ENCODE data around the gene ECE1. TPM values are rescaled to one million over a fixed set of nuclear protein-coding genes. Genes with fewer than 3 reads are reported as not detected.

ECE1 gene
- total and polyA plus RNA-seq, 2 of the 8 experiments (the other 6 are each of a cell fraction or from before 2014, with no cell fraction given) = 21.4 to 36.8 TPM

- H3K9ac ChIP-seq (replicated peaks in 1 of 4; ENCODE audit: extremely low read depth in 1 of 4, low read depth in 3 of 4, low read length in 3 of 4) = peak overlapping the region in 3 of 4 experiments; percentile 18 to 69 (median 53); a peak in 2 of 7 replicates
- no peak overlapping the region for H4K91ac ChIP-seq (replicated peaks; ENCODE audit: insufficient read length, low read length)
- no peak overlapping the region for H3K18ac ChIP-seq (ENCODE audit: extremely low read depth, low read length)
- H3K27ac ChIP-seq (ENCODE audit: low read depth, low read length) = no peak overlapping the region
- H3K4me1 ChIP-seq (replicated peaks in 1 of 4; ENCODE audit: control insufficient read depth in 3 of 4, insufficient read depth in 4 of 4, low read length in 3 of 4) = peaks cover 0 to 1% (median 0%) of the 10 kb centered on the region in 4 experiments; a peak in 3 of 7 replicates
- WGBS, 2 experiments (ENCODE audit: extremely low coverage in 1 of 2, insufficient coverage in 1 of 2, insufficient read length in 1 of 2, insufficient replicate concordance in 2 of 2, low coverage in 1 of 2, low lambda C conversion rate in 2 of 2, missing lambda C conversion rate in 1 of 2) = 62% methylated on average over 12 of the region's 12 CpGs; no CpG with 5 or more reads in 1 of the 2 experiments
- H3K36me3 ChIP-seq (ENCODE audit: control insufficient read depth in 2 of 4, insufficient read depth in 4 of 4, low read length in 3 of 4) = peaks cover 0 to 14% (median 2%) of the 10 kb centered on the region in 4 experiments; a peak in 3 of 8 replicates
- H2BK15ac ChIP-seq (ENCODE audit: low read length) = no peak overlapping the region
- H3K23ac ChIP-seq (ENCODE audit: insufficient read length) = no peak overlapping the region
- CTCF ChIA-PET (ENCODE audit: partially characterized antibody) = interaction anchor here (0.7 kb wide), 1 partner anchor 80 kb away, joined by 3 read pairs; no protein-coding TSS in a partner anchor
- no peak overlapping the region for H4K5ac ChIP-seq (ENCODE audit: insufficient read length, low read depth, low read length)
- H3K27me3 ChIP-seq (replicated peaks in 1 of 4; ENCODE audit: control insufficient read depth in 3 of 4, extremely low read depth in 1 of 4, insufficient read depth in 3 of 4, low read length in 3 of 4) = peaks cover 0 to 9% (median 3%) of the 10 kb centered on the region in 4 experiments; a peak in 3 of 7 replicates
- H3K23me2 ChIP-seq (ENCODE audit: low read depth, low read length) = peaks cover 6% of the 10 kb centered on the region
- no peak overlapping the region for H3K14ac ChIP-seq (ENCODE audit: insufficient read length)
- H3K56ac ChIP-seq (replicated peaks; ENCODE audit: insufficient read length, low read depth, low read length) = no peak overlapping the region
- H3K4ac ChIP-seq (replicated peaks; ENCODE audit: insufficient read length, low read depth, low read length) = no peak overlapping the region
- H2BK12ac ChIP-seq (ENCODE audit: low read depth, low read length) = no peak overlapping the region
- no peaks in the 10 kb centered on the region for H3K79me1 ChIP-seq (ENCODE audit: low read depth, low read length)
- H3K79me2 ChIP-seq (ENCODE audit: control insufficient read depth in 1 of 2, insufficient read depth in 2 of 2, low read length in 2 of 2) = peaks cover 7 to 61% of the 10 kb centered on the region in 2 experiments
- H2AK5ac ChIP-seq (ENCODE audit: low read depth, low read length) = no peak overlapping the region
- no peak overlapping the region for H4K8ac ChIP-seq (ENCODE audit: extremely low read depth, insufficient read depth, low read length)
- H3K4me3 ChIP-seq (ENCODE audit: extremely low read depth in 1 of 4, insufficient read depth in 2 of 4, low read depth in 3 of 4, low read length in 4 of 4) = peak overlapping the region; percentile 69 to 100 (median 86)
- POLR2A ChIA-PET (ENCODE audit: partially characterized antibody) = interaction anchor here (0.9 to 2.4 kb wide), 4 partner anchors 9 to 91 kb away, joined by 3 to 7 read pairs (median 4); no protein-coding TSS in a partner anchor
- H2AFZ ChIP-seq (ENCODE audit: low read length) = no peak overlapping the region
- no peak overlapping the region for H2BK120ac ChIP-seq (replicated peaks; ENCODE audit: low read depth, low read length)
- H3K4me2 ChIP-seq (ENCODE audit: insufficient read depth in 1 of 2, low read depth in 2 of 2, low read length in 2 of 2) = peak overlapping the region; percentile 68 to 90
- H2BK5ac ChIP-seq (ENCODE audit: low read depth, low read length) = no peak overlapping the region
- FAIRE-seq (no peak), DNase-seq (ENCODE audit: low read depth in 1 of 2, low spot score in 2 of 2) (no peak)
- H4K20me1 ChIP-seq (replicated peaks in 1 of 2; ENCODE audit: control insufficient read depth in 1 of 2, insufficient read depth in 2 of 2, low read length in 2 of 2) = peaks cover 7 to 12% of the 10 kb centered on the region in 2 experiments
- no peaks in the 10 kb centered on the region for H3K9me3 ChIP-seq (ENCODE audit: insufficient read depth in 2 of 2, low read depth in 1 of 2, low read length in 1 of 2)
- no peak overlapping the region for H2BK20ac ChIP-seq (ENCODE audit: low read length)
- TF ChIP-seq CBX5 (IDR thresholded peaks at IDR 0.05; ENCODE audit: low read depth, low read length) = no peak
- TF ChIP-seq KDM5A (IDR thresholded peaks at IDR 0.05; ENCODE audit: low read length) = no peak
- no peak for TF ChIP-seq RXRA (IDR thresholded peaks at IDR 0.05; ENCODE audit: insufficient read depth, low read depth, low read length)
- TF ChIP-seq TAF7 (optimal IDR thresholded peaks at IDR 0.05; ENCODE audit: borderline replicate concordance, low read depth, low read length) = no peak
- TF ChIP-seq MAFK (IDR thresholded peaks at IDR 0.05; ENCODE audit: low read depth, low read length) = no peak
- TF ChIP-seq RBBP5 (IDR thresholded peaks at IDR 0.05; ENCODE audit: borderline replicate concordance, low read depth, low read length) = no peak
- TF ChIP-seq POLR2AphosphoS5 (IDR thresholded peaks at IDR 0.05; ENCODE audit: low read depth, low read length) = no peak
- TF ChIP-seq CHD1 (IDR thresholded peaks at IDR 0.05; ENCODE audit: low read depth, low read length) = no peak
- TF ChIP-seq NANOG (IDR thresholded peaks at IDR 0.05; ENCODE audit: insufficient read depth, low read depth, low read length, poor library complexity, severe bottlenecking) = no peak
- TF ChIP-seq YY1 (IDR thresholded peaks at IDR 0.05; ENCODE audit: low read depth, low read length) = no peak
- no peak for TF ChIP-seq BACH1 (IDR thresholded peaks at IDR 0.05; ENCODE audit: low read length)
- TF ChIP-seq, protein P1, sequence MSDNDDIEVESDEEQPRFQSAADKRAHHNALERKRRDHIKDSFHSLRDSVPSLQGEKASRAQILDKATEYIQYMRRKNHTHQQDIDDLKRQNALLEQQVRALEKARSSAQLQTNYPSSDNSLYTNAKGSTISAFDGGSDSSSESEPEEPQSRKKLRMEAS (IDR thresholded peaks at IDR 0.05) = no peak
Observed at GRCh38 chr1:21174654-21175323, 115.5 kb downstream of the ECE1 start.
